H1 (cell line): ENCODE measurements around the gene CYP4Z1.

ENCODE experiments used
- CHD2 ChIP-seq: IDR thresholded peaks from 2 replicates; pipeline ENCODE4 v1.6.1; 2012; ENCODE audit warnings: low read length, improper control_type of control experiment
- EZH2 ChIP-seq: fragments of 200-600 bp; sonication (generic); IDR thresholded peaks from 2 replicates; pipeline ENCODE4 v1.7.1; 2012; ENCODE audit warnings: low read depth, mild to moderate bottlenecking, moderate library complexity, low read length, inconsistent platforms; ENCODE audit not compliant: severe bottlenecking
- GTF2F1 ChIP-seq: IDR thresholded peaks from 2 replicates; pipeline ENCODE4 v1.6.1; 2012; ENCODE audit warnings: low read depth, low read length, improper control_type of control experiment, borderline replicate concordance
- JUN ChIP-seq: IDR thresholded peaks from 2 replicates; pipeline ENCODE4 v1.6.1; 2011; ENCODE audit warnings: low read depth, mild to moderate bottlenecking, improper control_type of control experiment, low read length
- KDM1A ChIP-seq: fragments of 200-600, 300-600 bp; sonication (generic); IDR thresholded peaks from 2 replicates; pipeline ENCODE4 v1.7.1; 2016; ENCODE audit warnings: mild to moderate bottlenecking, low read length, borderline replicate concordance
- KDM5A ChIP-seq: fragments of 200-600 bp; IDR thresholded peaks from 2 replicates; pipeline ENCODE4 v1.7.1; 2012; ENCODE audit warnings: mild to moderate bottlenecking, low read length, inconsistent platforms, mixed read lengths
- MAFK ChIP-seq: IDR thresholded peaks from 2 replicates; pipeline ENCODE4 v1.6.1; 2012; ENCODE audit warnings: low read depth, mild to moderate bottlenecking, improper control_type of control experiment, low read length
- POLR2A ChIP-seq, 2 experiments: IDR thresholded peaks; 1 replicate in 1 of 2; 2 replicates in 1 of 2; pipeline ENCODE4 v1.6.1; 2011; ENCODE audit warnings: low read depth in 2 of 2, low read length in 2 of 2, mild to moderate bottlenecking in 2 of 2; ENCODE audit errors: control extremely low read depth in 1 of 2
- POLR2AphosphoS5 ChIP-seq: IDR thresholded peaks from 2 replicates; pipeline ENCODE4 v1.6.1; 2011; ENCODE audit warnings: low read depth, low read length
- SUZ12 ChIP-seq: fragments of 200-600 bp; sonication (generic); IDR thresholded peaks from 2 replicates; pipeline ENCODE4 v1.6.1; 2012; ENCODE audit warnings: mild to moderate bottlenecking, inconsistent platforms, low read length, moderate library complexity, mixed read lengths
- TAF7 ChIP-seq: optimal IDR thresholded peaks from 2 replicates; pipeline ENCODE3; 2011; ENCODE audit warnings: low read depth, mild to moderate bottlenecking, inconsistent platforms, low read length, moderate library complexity, borderline replicate concordance
- TBP ChIP-seq: IDR thresholded peaks from 2 replicates; pipeline ENCODE4 v1.6.1; 2011; ENCODE audit warnings: low read depth, low read length, improper control_type of control experiment
- TEAD4 ChIP-seq: IDR thresholded peaks from 2 replicates; pipeline ENCODE4 v1.6.1; 2012; ENCODE audit warnings: low read depth, low read length, inconsistent platforms, mixed read lengths
- TF ChIP-seq, protein P1 (sequence below), 3 experiments: IDR thresholded peaks; 1 replicate in 2 of 3; 2 replicates in 1 of 3; pipeline versions ENCODE4 v1.5.1 to v1.6.1; 2011; ENCODE audit warnings: low read length in 3 of 3, mild to moderate bottlenecking in 3 of 3, inconsistent platforms in 2 of 3, low read depth in 1 of 3, moderate library complexity in 1 of 3; ENCODE audit not compliant: insufficient read depth in 1 of 3; ENCODE audit errors: control extremely low read depth in 1 of 3

DNA sequence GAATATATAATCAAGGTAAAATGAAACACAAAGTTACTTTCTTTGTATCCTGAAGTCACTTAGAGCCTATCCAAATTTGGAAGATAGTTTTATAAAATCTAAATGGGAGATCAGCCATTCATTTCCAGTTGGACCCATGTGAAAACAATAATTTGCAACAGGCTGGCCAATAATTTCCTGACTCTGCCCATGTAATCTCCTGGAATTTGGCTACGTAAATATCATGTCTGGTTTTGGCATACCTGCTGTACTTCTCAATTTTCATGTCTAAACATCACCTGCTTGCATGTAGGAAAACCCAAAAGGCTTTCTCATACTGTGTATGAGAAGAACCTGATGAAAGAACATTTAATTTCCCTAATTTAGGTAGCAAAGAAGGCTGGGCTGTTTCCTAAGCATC is 7.7 kb upstream of the CYP4Z1 start:
- TF ChIP-seq POLR2AphosphoS5 (no peak), JUN (no peak), TBP (no peak), TEAD4 (no peak), POLR2A (IDR thresholded peaks at IDR 0.05; ENCODE audit: control extremely low read depth in 1 of 2, low read depth in 2 of 2, low read length in 2 of 2) (no peak), EZH2 (no peak), GTF2F1 (no peak), KDM5A (no peak), MAFK (no peak), SUZ12 (no peak), TAF7 (no peak), KDM1A (no peak), CHD2 (no peak)
- TF ChIP-seq, protein P1, sequence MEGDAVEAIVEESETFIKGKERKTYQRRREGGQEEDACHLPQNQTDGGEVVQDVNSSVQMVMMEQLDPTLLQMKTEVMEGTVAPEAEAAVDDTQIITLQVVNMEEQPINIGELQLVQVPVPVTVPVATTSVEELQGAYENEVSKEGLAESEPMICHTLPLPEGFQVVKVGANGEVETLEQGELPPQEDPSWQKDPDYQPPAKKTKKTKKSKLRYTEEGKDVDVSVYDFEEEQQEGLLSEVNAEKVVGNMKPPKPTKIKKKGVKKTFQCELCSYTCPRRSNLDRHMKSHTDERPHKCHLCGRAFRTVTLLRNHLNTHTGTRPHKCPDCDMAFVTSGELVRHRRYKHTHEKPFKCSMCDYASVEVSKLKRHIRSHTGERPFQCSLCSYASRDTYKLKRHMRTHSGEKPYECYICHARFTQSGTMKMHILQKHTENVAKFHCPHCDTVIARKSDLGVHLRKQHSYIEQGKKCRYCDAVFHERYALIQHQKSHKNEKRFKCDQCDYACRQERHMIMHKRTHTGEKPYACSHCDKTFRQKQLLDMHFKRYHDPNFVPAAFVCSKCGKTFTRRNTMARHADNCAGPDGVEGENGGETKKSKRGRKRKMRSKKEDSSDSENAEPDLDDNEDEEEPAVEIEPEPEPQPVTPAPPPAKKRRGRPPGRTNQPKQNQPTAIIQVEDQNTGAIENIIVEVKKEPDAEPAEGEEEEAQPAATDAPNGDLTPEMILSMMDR (IDR thresholded peaks at IDR 0.05; ENCODE audit: control extremely low read depth in 1 of 3, insufficient read depth in 1 of 3, low read depth in 1 of 3, low read length in 3 of 3): no peak
